PC-9 (cell line): ENCODE measurements around the gene EVI5L.

ENCODE experiments used
- CTCF ChIP-seq: fragments of 200-600 bp; sonication (generic); conservative IDR thresholded peaks from 2 replicates; pipeline ENCODE4 v1.6.1; 2017; ENCODE audit warnings: mixed run types, antibody characterized with exemption, mild to moderate bottlenecking, moderate library complexity
- EZH2 ChIP-seq: fragments of 200-600 bp; sonication (generic); IDR thresholded peaks from 2 replicates; pipeline ENCODE4 v1.8.0; 2017; ENCODE audit warnings: antibody characterized with exemption, low read depth

- TF ChIP-seq EZH2 (no peak), CTCF (no peak)
Observed at GRCh38 chr19:7832781-7833180, 2.8 kb downstream of the EVI5L start.
